ENCODE results near the gene HSPB8. TPM values are rescaled to one million over a fixed set of nuclear protein-coding genes. Genes with fewer than 3 reads are reported as not detected.

HSPB8 gene
- total and polyA plus RNA-seq, 2 of the 8 experiments (the other 6 are each of a cell fraction or from before 2014, with no cell fraction given) = 11.7 to 28.2 TPM

GRCh38 chr12:119157528-119157927 is 21.2 kb upstream of the HSPB8 start:
- no peak for FAIRE-seq
- no peak overlapping the region for H2AK5ac ChIP-seq (ENCODE audit: low read depth, low read length)
- TF ChIP-seq USF2 (IDR thresholded peaks at IDR 0.05; ENCODE audit: low read length) (no peak), POLR2A (IDR thresholded peaks at IDR 0.05; ENCODE audit: control extremely low read depth in 1 of 2, low read depth in 2 of 2, low read length in 2 of 2) (no peak), EP300 (IDR thresholded peaks at IDR 0.05; ENCODE audit: borderline replicate concordance in 1 of 2, low read depth in 2 of 2, low read length in 2 of 2) (no peak), CBX8 (IDR thresholded peaks at IDR 0.05; ENCODE audit: borderline replicate concordance, low read depth, low read length) (no peak), TEAD4 (IDR thresholded peaks at IDR 0.05; ENCODE audit: low read depth, low read length) (no peak), JUND (IDR thresholded peaks at IDR 0.05; ENCODE audit: low read length) (no peak), CHD1 (IDR thresholded peaks at IDR 0.05; ENCODE audit: low read depth, low read length) (no peak), ASH2L (IDR thresholded peaks at IDR 0.05; ENCODE audit: low read length) (no peak), BCL11A (IDR thresholded peaks at IDR 0.05; ENCODE audit: low read depth in 2 of 2, low read length in 2 of 2) (no peak), ATF3 (IDR thresholded peaks at IDR 0.05; ENCODE audit: insufficient read depth, low read depth, low read length) (no peak)
- TF ChIP-seq, protein P1, sequence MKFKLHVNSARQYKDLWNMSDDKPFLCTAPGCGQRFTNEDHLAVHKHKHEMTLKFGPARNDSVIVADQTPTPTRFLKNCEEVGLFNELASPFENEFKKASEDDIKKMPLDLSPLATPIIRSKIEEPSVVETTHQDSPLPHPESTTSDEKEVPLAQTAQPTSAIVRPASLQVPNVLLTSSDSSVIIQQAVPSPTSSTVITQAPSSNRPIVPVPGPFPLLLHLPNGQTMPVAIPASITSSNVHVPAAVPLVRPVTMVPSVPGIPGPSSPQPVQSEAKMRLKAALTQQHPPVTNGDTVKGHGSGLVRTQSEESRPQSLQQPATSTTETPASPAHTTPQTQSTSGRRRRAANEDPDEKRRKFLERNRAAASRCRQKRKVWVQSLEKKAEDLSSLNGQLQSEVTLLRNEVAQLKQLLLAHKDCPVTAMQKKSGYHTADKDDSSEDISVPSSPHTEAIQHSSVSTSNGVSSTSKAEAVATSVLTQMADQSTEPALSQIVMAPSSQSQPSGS (IDR thresholded peaks at IDR 0.05; ENCODE audit: low read length) = no peak

More at GRCh38 chr12:119157528-119157927, 21.2 kb upstream of the HSPB8 start:
- Histone ChIP-seq H3K23me2 (ENCODE audit: low read depth, low read length) (peaks cover 7% of the 10 kb centered on the region; the same call in 1 of the 2 replicates), H2AFZ (ENCODE audit: low read length) (no peak overlapping the region), H3K79me2 (ENCODE audit: control insufficient read depth in 1 of 2, insufficient read depth in 2 of 2, low read length in 2 of 2) (peaks cover 0 to 6% of the 10 kb centered on the region in 2 experiments; a peak in 1 of 4 replicates), H3K56ac (replicated peaks; ENCODE audit: insufficient read length, low read depth, low read length) (no peak overlapping the region), H3K9ac (replicated peaks in 1 of 4; ENCODE audit: extremely low read depth in 1 of 4, low read depth in 3 of 4, low read length in 3 of 4) (no peak overlapping the region), H3K36me3 (ENCODE audit: control insufficient read depth in 2 of 4, insufficient read depth in 4 of 4, low read length in 3 of 4) (peaks cover 0 to 7% (median 0%) of the 10 kb centered on the region in 4 experiments; a peak in 1 of 8 replicates), H3K27me3 (replicated peaks in 1 of 4; ENCODE audit: control insufficient read depth in 3 of 4, extremely low read depth in 1 of 4, insufficient read depth in 3 of 4, low read length in 3 of 4) (no peaks in the 10 kb centered on the region), H3K79me1 (ENCODE audit: low read depth, low read length) (no peaks in the 10 kb centered on the region), H2BK20ac (ENCODE audit: low read length) (no peak overlapping the region), H4K5ac (ENCODE audit: insufficient read length, low read depth, low read length) (no peak overlapping the region), H4K20me1 (replicated peaks in 1 of 2; ENCODE audit: control insufficient read depth in 1 of 2, insufficient read depth in 2 of 2, low read length in 2 of 2) (no peaks in the 10 kb centered on the region), H2BK12ac (ENCODE audit: low read depth, low read length) (no peak overlapping the region), H2BK5ac (ENCODE audit: low read depth, low read length) (no peak overlapping the region), H3K4me3 (ENCODE audit: extremely low read depth in 1 of 4, insufficient read depth in 2 of 4, low read depth in 3 of 4, low read length in 4 of 4) (no peak overlapping the region), H3K4me1 (replicated peaks in 1 of 4; ENCODE audit: control insufficient read depth in 3 of 4, insufficient read depth in 4 of 4, low read length in 3 of 4) (peaks cover 0 to 6% (median 3%) of the 10 kb centered on the region in 4 experiments; a peak in 4 of 7 replicates), H3K18ac (ENCODE audit: extremely low read depth, low read length) (no peak overlapping the region), H3K27ac (ENCODE audit: low read depth, low read length) (no peak overlapping the region), H3K4ac (replicated peaks; ENCODE audit: insufficient read length, low read depth, low read length) (no peak overlapping the region), H3K9me3 (ENCODE audit: insufficient read depth in 2 of 2, low read depth in 1 of 2, low read length in 1 of 2) (no peaks in the 10 kb centered on the region; a peak in 1 of 4 replicates), H4K91ac (replicated peaks; ENCODE audit: insufficient read length, low read length) (no peak overlapping the region), H3K4me2 (ENCODE audit: insufficient read depth in 1 of 2, low read depth in 2 of 2, low read length in 2 of 2) (no peak overlapping the region), H3K23ac (ENCODE audit: insufficient read length) (no peak overlapping the region), H4K8ac (ENCODE audit: extremely low read depth, insufficient read depth, low read length) (no peak overlapping the region), H2BK120ac (replicated peaks; ENCODE audit: low read depth, low read length) (no peak overlapping the region), H3K14ac (ENCODE audit: insufficient read length) (no peak overlapping the region), H2BK15ac (ENCODE audit: low read length) (no peak overlapping the region)
- no peak for DNase-seq (ENCODE audit: low read depth in 1 of 2, low spot score in 2 of 2)
- WGBS, 2 experiments (ENCODE audit: extremely low coverage in 1 of 2, insufficient coverage in 1 of 2, insufficient read length in 1 of 2, insufficient replicate concordance in 2 of 2, low coverage in 1 of 2, low lambda C conversion rate in 2 of 2, missing lambda C conversion rate in 1 of 2) = 95% methylated on average over 2 of the region's 6 CpGs; no CpG with 5 or more reads in 1 of the 2 experiments
- POLR2A ChIA-PET (ENCODE audit: partially characterized antibody) = interaction anchor here (0.6 to 1.2 kb wide), 4 partner anchors 9 to 949 kb away, joined by 3 read pairs; partner anchors contain the start of gene HSPB8
- CTCF ChIA-PET (ENCODE audit: partially characterized antibody) = interaction anchor here (1.0 to 2.0 kb wide), 3 partner anchors 21 to 256 kb away, joined by 3 to 7 read pairs (median 6); partner anchors contain the start of gene HSPB8

Data from H1 (cell line).